GM23248 (cell line): ENCODE results near the gene ARHGAP33.

Experiments used
- EZH2 ChIP-seq: fragments of 200-600 bp; sonication (generic); IDR thresholded peaks from 2 replicates; pipeline ENCODE4 v1.6.1; 2018; ENCODE audit warnings: antibody characterized with exemption, mild to moderate bottlenecking; ENCODE audit not compliant: insufficient read depth, poor library complexity, severe bottlenecking
- EZH2phosphoT487 ChIP-seq: fragments of 200-600 bp; sonication (generic); IDR thresholded peaks from 2 replicates; pipeline ENCODE4 v1.6.1; 2018; ENCODE audit warnings: antibody characterized with exemption, moderate library complexity, mild to moderate bottlenecking, low read depth; ENCODE audit not compliant: insufficient read depth

DNA sequence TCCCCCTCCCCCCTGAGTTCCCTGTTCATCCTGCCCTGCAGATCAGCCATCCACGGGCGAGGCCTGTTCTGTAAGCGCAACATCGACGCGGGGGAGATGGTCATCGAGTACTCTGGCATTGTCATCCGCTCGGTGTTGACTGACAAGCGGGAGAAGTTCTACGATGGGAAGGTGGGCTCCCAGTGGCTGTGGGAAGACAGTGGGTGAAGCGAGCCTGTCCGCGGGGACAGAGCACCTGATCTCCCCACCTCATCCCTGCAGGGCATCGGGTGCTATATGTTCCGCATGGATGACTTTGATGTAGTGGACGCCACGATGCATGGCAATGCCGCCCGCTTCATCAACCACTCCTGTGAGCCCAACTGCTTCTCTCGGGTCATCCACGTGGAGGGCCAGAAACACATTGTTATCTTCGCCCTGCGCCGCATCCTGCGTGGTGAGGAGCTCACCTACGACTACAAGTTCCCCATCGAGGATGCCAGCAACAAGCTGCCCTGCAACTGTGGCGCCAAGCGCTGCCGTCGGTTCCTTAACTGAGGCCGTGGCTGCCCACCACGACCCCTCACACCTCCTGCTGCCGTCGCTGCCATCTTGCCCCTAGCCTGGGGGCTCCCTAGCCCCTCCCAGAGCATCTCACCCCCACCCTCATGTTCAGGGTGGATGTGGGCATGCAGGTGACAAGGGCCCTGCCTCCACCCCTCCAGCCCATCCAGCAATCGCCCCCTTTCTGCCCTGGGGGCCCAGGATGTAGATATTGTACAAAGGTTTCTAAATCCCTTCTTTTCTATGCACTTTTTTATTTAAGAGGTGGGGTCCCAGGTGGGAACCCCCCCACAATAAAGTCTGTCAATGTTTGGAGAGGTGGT, 37.1 kb upstream of the ARHGAP33 start:
- TF ChIP-seq EZH2 (no peak), EZH2phosphoT487 (no peak)
